ENCODE data around the gene ING4.

The ING4 gene

DNA sequence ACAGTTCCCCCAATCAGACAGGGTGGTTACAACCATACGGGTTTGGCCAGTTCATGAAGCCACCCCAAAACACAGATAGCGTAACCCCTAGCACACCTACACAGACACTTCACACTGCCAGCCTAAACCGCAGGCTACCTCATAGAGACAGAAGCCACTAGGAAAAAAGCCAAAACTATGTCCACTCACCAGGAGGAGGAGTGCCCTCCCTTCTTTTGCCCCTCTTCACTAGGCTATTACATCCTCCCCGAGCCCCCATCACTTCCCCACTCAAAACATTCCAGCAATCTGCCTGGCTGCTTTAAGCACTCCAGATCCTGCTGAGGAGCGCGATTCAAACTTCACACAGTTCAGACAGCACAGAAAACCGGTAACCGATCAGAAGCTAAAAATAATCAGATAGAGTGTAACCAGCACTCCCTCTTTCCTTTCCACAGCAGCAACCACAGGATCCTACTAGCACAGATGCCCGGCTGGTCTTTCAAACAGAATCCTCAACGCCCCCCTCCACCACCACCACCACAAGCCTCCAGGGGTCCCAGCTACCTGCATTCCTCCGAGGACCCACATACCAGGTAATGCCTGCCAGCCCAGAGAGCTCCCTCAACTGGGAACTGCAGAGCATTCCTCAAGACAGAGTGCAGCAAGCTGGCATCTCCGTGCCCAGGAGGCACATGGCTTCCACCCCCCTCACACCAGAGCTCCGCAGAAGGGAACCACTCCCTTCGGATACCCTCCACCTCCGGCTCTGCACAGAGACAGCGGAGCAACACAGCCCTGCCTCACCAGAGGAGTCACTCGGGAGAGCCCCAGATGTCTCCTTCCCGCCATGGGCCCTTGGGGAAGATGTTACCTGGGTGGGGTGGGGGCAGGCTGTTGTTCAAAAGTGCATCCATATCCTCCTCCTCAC, 57.2 kb downstream of the ING4 start:
- DNase-seq = no peak

GRCh38 chr12:6604259-6605029, 58.5 kb downstream of the ING4 start:
- no peak for DNase-seq

- no peak for DNase-seq
Measured at GRCh38 chr12:6603095-6603567, 59.8 kb downstream of the ING4 start.

DNA sequence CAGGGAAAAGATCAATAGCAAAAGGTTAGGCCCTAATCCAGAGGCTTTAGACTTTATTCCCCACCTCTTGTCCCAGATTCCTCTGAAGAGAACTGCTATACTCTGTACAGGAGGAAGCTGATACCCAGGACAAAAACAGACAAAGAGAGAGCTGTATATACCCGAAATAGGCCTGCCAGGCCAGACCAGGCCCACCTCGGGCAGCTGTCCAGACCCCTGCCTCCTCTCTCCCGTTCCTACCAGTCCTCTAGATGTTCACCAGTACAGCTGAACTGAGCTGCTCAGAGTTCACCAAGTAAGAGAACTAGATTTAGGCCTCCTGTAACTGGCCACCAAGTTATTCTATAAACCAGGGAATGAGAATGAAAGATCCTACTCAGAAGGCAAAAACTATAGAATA, 60.4 kb downstream of the ING4 start:
- DNase-seq = no peak

All from cerebellar nuclear complex (tissue), 1 donor.